Stimulated activated CD4-positive, alpha-beta T cell treated with anti-CD3 and anti-CD28 coated beads, TNF-alpha, amount 100 ng/mL, for 1 hour (primary cell): ENCODE results near the gene ALDH1A2.

Experiments
- DNase-seq, 3 donors: peaks; one replicate each; pipeline ENCODE4 v3.0.0-alpha.2; 2020; ENCODE audit warnings: low read depth in 3 of 3, low spot score in 1 of 3

ALDH1A2 gene

DNA sequence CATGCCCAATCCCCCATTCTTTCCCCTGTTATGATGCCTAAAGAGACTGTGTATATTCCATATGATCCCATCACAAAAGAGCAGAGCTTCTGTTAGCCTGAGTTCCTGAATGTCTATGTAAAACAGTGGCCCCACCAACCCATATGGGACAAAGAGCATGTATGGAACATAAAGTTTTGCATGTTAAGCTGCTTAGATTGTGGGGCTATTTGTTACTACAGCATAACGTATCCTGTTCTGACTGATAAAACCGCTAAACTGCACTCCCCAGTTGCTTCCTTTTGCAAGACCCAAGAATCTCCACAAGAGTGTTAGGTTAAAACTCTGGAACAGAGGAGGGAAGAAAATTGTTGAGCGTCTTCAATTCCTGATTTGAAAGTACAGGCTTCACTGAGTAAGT, 154.8 kb downstream of the ALDH1A2 start:
- DNase-seq: no peak

DNA sequence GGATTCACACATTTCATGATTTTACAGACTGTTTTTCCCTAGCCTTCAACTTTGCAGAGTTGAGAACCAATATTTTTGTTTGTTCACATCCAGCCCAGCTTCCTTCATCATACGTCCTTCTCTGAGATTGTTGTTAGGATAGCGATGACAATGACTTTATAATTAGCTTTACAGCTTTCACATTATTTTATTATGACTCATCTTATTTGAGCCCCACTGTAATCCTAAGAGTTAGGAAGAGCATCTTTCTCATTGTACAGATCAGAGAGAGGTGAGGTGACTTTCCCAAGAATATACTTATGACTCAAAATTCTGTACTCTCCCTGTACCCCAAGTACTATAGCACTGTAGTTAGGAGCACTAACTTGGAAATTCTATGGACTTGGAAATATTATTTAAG, 156.1 kb downstream of the ALDH1A2 start:
- no peak for DNase-seq

DNA sequence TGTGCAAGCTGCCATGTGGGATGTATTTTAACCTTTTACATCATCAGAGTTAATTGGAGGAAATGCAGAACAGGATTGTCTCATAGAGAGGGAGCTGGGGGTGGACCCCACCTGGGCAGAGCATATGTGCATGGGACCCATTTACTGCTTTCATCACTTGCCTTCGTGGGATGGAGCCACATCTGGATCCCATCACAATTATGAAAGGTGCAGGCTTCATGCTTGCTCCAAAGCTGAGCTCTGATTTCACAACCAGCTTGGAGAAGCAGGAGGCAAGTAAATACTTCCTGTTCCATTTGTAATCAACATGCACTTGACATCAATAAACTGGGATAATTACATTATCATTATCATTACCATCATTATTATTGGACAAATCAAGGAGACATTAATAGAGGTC, 161.9 kb downstream of the ALDH1A2 start:
- DNase-seq: no peak
